ENCODE data around the gene TGFBR3.

TGFBR3 gene

DNA sequence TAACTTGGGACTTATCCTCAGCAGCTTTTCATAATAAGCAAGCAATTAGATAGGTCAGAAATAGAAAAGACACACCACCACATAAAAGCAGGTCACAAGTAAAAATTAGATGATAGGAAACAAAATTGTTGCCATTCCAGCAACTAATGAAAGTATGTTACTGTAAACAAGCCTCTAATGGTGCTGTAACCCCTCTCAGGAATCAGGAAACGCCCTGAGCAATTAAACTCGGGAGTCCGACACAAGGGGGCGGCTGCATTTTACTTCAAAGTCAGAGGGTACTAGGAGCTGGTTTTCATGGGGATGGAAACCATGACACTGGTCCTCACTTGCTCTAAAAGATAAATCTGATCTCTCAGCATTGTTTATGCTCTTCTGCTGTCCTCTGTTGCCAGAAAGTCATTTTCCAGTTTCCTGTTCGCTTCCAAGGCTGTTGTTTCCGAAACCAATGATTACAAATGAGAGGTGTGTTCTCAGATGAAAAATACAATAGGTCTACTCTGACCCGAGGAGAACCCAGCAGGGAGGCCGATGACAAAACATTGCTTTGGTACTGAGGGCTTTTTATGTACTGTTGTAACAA, 93.4 kb downstream of the TGFBR3 start (continued):
- TF ChIP-seq, protein P1, sequence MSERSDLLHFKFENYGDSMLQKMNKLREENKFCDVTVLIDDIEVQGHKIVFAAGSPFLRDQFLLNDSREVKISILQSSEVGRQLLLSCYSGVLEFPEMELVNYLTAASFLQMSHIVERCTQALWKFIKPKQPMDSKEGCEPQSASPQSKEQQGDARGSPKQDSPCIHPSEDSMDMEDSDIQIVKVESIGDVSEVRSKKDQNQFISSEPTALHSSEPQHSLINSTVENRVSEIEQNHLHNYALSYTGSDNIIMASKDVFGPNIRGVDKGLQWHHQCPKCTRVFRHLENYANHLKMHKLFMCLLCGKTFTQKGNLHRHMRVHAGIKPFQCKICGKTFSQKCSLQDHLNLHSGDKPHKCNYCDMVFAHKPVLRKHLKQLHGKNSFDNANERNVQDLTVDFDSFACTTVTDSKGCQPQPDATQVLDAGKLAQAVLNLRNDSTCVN (tag by site-specific recombination; optimal IDR thresholded peaks at IDR 0.05): no peak
- TF ChIP-seq ZNF548 (tag by site-specific recombination; IDR thresholded peaks at IDR 0.05) (no peak), TCF7L2 (IDR thresholded peaks at IDR 0.05; ENCODE audit: borderline replicate concordance, low read depth, low read length) (peak; percentile 59; the same call in 1 of the 2 replicates), ZNF350 (tag by site-specific recombination; IDR thresholded peaks at IDR 0.05) (no peak), ZNF341 (tag by site-specific recombination; IDR thresholded peaks at IDR 0.05; ENCODE audit: low read depth) (peak; percentile 20; the same call in 1 of the 2 replicates), GLIS1 (tag by site-specific recombination; IDR thresholded peaks at IDR 0.05) (peak; percentile 34; the same call in 1 of the 2 replicates), MEIS1 (CRISPR knock-in tag; IDR thresholded peaks at IDR 0.05; ENCODE audit: borderline replicate concordance) (no peak), ZNF391 (tag by site-specific recombination; IDR thresholded peaks at IDR 0.05; ENCODE audit: borderline replicate concordance, low read depth) (no peak), MZF1 (tag by site-specific recombination; IDR thresholded peaks at IDR 0.05; ENCODE audit: borderline replicate concordance) (no peak), ZNF174 (tag by site-specific recombination; IDR thresholded peaks at IDR 0.05) (no peak), KLF7 (tag by site-specific recombination; IDR thresholded peaks at IDR 0.05; ENCODE audit: borderline replicate concordance) (0 out of 2 replicates have a peak, but pooled peaks have one; percentile 13), ZNF473 (tag by site-specific recombination; IDR thresholded peaks at IDR 0.05) (no peak)
- TF ChIP-seq, protein P2, sequence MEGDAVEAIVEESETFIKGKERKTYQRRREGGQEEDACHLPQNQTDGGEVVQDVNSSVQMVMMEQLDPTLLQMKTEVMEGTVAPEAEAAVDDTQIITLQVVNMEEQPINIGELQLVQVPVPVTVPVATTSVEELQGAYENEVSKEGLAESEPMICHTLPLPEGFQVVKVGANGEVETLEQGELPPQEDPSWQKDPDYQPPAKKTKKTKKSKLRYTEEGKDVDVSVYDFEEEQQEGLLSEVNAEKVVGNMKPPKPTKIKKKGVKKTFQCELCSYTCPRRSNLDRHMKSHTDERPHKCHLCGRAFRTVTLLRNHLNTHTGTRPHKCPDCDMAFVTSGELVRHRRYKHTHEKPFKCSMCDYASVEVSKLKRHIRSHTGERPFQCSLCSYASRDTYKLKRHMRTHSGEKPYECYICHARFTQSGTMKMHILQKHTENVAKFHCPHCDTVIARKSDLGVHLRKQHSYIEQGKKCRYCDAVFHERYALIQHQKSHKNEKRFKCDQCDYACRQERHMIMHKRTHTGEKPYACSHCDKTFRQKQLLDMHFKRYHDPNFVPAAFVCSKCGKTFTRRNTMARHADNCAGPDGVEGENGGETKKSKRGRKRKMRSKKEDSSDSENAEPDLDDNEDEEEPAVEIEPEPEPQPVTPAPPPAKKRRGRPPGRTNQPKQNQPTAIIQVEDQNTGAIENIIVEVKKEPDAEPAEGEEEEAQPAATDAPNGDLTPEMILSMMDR (tag by site-specific recombination; IDR thresholded peaks at IDR 0.05): peak; percentile 44; the same call in 1 of the 2 replicates
- TF ChIP-seq, protein P3, sequence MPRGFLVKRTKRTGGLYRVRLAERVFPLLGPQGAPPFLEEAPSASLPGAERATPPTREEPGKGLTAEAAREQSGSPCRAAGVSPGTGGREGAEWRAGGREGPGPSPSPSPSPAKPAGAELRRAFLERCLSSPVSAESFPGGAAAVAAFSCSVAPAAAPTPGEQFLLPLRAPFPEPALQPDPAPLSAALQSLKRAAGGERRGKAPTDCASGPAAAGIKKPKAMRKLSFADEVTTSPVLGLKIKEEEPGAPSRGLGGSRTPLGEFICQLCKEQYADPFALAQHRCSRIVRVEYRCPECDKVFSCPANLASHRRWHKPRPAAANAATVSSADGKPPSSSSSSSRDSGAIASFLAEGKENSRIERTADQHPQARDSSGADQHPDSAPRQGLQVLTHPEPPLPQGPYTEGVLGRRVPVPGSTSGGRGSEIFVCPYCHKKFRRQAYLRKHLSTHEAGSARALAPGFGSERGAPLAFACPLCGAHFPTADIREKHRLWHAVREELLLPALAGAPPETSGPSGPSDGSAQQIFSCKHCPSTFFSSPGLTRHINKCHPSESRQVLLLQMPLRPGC (tag by site-specific recombination; IDR thresholded peaks at IDR 0.05): no peak

DNA sequence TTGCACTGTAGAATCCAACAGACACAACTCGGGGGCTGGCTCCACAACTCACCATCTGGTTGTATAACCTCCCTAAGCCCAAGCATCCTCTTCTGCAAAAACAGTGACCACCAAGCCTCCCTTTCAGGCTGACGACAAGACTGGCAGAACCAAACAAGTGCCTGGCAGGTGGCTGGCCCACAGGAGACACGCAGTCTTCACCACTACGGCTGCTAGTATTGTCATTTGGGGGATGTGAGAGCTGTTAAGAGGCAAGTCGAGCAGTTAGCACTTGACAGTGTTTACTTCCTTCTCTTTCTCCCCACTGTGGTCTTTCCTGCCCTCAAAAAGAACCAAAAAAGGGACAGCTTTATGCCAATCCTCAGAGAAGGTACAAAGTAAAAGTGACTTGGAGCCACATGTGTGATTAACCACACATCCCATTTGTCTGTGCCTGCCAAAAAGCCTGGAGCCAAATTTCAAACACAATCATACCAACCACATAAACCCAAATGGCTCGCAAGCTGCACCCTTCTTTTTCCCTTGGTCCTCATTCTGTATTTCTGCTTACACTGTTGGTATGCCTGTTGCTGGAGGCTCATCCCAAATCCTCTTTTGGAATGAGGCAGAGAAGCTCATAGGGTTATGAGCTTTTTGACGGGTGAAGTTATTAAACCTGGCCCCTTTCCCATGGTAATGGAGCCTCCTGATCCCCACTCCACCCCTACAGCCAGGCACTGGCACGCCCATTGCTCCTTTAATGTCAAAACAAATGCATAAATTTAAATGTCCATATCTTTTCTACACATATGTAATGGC, 94.1 kb downstream of the TGFBR3 start:
- H3K27ac ChIP-seq (ENCODE audit: extremely low read depth, low read depth, low read length): no peak overlapping the region
- CTCF ChIA-PET: interaction anchor here (0.6 to 1.5 kb wide), 8 partner anchors 19 to 521 kb away, joined by 3 to 7 read pairs (median 3); no protein-coding TSS in a partner anchor
- H3K4me3 ChIP-seq (ENCODE audit: low read depth, low read length): no peak overlapping the region
- H3K36me3 ChIP-seq (ENCODE audit: control insufficient read depth in 2 of 2, insufficient read depth in 1 of 2, low read length in 2 of 2): no peaks in the 10 kb centered on the region
- H3K9me3 ChIP-seq (ENCODE audit: control insufficient read depth, insufficient read depth, low read depth, low read length): no peaks in the 10 kb centered on the region
- H3K4me1 ChIP-seq (ENCODE audit: control insufficient read depth, insufficient read depth, low read length): peaks cover 21% of the 10 kb centered on the region
- POLR2A ChIA-PET: interaction anchor here (1.0 kb wide), 1 partner anchor 72 kb away, joined by 4 read pairs; no protein-coding TSS in a partner anchor
- TF ChIP-seq, protein P4, sequence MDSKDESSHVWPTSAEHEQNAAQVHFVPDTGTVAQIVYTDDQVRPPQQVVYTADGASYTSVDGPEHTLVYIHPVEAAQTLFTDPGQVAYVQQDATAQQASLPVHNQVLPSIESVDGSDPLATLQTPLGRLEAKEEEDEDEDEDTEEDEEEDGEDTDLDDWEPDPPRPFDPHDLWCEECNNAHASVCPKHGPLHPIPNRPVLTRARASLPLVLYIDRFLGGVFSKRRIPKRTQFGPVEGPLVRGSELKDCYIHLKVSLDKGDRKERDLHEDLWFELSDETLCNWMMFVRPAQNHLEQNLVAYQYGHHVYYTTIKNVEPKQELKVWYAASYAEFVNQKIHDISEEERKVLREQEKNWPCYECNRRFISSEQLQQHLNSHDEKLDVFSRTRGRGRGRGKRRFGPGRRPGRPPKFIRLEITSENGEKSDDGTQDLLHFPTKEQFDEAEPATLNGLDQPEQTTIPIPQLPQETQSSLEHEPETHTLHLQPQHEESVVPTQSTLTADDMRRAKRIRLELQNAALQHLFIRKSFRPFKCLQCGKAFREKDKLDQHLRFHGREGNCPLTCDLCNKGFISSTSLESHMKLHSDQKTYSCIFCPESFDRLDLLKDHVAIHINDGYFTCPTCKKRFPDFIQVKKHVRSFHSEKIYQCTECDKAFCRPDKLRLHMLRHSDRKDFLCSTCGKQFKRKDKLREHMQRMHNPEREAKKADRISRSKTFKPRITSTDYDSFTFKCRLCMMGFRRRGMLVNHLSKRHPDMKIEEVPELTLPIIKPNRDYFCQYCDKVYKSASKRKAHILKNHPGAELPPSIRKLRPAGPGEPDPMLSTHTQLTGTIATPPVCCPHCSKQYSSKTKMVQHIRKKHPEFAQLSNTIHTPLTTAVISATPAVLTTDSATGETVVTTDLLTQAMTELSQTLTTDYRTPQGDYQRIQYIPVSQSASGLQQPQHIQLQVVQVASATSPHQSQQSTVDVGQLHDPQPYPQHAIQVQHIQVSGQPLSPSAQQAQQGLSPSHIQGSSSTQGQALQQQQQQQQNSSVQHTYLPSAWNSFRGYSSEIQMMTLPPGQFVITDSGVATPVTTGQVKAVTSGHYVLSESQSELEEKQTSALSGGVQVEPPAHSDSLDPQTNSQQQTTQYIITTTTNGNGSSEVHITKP (tag by site-specific recombination; IDR thresholded peaks at IDR 0.05): peak; percentile 63
- TF ChIP-seq ZBTB48 (tag by site-specific recombination; IDR thresholded peaks at IDR 0.05) (no peak), KLF8 (tag by site-specific recombination; IDR thresholded peaks at IDR 0.05) (no peak), FEZF1 (tag by site-specific recombination; IDR thresholded peaks at IDR 0.05) (peak; percentile 47; the same call in 1 of the 2 replicates), ZNF175 (tag by site-specific recombination; IDR thresholded peaks at IDR 0.05) (no peak), ZNF394 (tag by site-specific recombination; IDR thresholded peaks at IDR 0.05; ENCODE audit: borderline replicate concordance) (no peak), IKZF3 (tag by site-specific recombination; IDR thresholded peaks at IDR 0.05) (0 out of 2 replicates have a peak, but pooled peaks have one; percentile 11), ZIC2 (tag by site-specific recombination; IDR thresholded peaks at IDR 0.05) (no peak), EGR2 (tag by site-specific recombination; IDR thresholded peaks at IDR 0.05; ENCODE audit: low read depth) (no peak), ZNF548 (tag by site-specific recombination; IDR thresholded peaks at IDR 0.05) (no peak), ZNF747 (tag by site-specific recombination; IDR thresholded peaks at IDR 0.05) (no peak), ZNF16 (tag by site-specific recombination; IDR thresholded peaks at IDR 0.05; ENCODE audit: low read depth) (no peak)
- TF ChIP-seq, protein P5, sequence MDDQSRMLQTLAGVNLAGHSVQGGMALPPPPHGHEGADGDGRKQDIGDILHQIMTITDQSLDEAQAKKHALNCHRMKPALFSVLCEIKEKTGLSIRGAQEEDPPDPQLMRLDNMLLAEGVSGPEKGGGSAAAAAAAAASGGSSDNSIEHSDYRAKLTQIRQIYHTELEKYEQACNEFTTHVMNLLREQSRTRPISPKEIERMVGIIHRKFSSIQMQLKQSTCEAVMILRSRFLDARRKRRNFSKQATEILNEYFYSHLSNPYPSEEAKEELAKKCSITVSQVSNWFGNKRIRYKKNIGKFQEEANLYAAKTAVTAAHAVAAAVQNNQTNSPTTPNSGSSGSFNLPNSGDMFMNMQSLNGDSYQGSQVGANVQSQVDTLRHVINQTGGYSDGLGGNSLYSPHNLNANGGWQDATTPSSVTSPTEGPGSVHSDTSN (CRISPR knock-in tag; IDR thresholded peaks at IDR 0.05): no peak
